GM19438 (cell line): ENCODE measurements around the gene TAB2.
"Not testable (repeated sequence)": the region's sequence is repeated elsewhere in the genome, so short reads cannot be mapped to it uniquely, and the experiment has no call there.

Experiments
- ATAC-seq: cut with Tn5 transposase; IDR thresholded peaks from one replicate; pipeline ENCODE4 v1.9.1; 2021; ENCODE audit warnings: low read depth; ENCODE audit not compliant: unreplicated experiment

Gene TAB2

DNA sequence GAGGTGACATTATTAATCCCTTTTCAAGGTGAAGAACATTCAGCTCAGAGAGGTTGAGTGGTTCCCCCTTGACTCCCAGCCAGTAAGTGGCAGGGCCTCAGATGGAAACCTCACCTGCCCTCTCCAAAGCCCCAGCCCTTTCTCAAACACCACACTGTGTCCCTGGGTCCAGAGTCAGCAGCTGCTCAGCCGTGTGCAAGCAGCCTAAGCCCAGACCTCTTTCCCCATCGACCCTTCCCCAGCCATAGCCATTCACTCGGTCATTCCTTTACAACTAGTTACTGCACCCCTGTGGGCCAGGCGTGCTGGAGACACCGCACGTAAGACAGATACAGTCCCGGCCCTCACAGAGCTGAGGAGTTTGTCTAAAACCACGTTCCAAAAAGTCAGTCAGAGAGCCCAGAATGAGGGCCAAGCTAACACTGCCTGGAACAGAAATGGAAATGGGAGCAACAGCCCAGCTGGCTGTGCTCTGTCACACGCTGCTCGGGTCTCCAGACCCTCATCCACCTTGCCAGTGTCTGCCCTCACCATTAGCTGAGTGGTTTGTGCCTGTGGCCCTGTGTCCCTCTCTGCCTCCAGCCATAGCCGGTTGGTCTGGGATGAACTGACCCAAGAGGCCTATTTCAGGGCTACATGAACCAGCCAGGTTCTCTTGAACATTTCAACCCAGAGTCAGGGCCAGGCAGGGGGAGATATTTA lies 137.7 kb downstream of the TAB2 start:
- no peak for ATAC-seq

DNA sequence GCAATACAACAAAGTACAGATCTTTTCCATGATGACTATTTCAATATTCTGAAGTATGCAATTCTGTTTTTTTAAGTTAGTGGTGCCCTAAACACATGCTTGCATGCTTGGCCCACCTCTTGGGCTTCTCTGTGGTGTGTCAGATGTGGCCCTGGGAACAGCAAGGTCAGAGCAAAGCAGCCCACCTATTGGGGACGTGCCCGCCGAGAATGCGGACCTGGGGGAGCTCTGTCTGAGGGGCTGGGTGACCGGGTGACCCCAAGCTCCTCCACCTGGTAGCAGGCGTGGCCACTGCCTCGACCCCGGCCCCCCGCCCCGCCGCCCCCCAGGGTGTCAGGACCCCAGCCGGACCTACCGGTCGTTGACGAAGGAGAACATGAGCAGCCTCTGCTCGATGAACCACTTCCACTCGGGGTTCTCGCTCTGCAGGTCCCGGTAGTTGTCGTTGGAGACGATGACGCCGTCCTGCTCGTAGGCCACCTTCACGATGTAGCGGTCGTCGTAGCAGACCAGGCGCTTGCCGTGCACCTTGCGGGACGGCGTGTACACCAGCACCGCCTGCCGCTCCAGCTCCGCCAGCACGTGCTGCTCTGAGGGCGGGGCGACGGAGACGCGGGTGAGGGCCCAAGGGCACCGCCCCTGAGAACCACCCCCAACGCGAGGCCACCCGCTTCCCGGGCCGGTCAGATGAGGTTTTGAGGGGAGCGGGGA lies 139.0 kb downstream of the TAB2 start:
- no peak for ATAC-seq

DNA sequence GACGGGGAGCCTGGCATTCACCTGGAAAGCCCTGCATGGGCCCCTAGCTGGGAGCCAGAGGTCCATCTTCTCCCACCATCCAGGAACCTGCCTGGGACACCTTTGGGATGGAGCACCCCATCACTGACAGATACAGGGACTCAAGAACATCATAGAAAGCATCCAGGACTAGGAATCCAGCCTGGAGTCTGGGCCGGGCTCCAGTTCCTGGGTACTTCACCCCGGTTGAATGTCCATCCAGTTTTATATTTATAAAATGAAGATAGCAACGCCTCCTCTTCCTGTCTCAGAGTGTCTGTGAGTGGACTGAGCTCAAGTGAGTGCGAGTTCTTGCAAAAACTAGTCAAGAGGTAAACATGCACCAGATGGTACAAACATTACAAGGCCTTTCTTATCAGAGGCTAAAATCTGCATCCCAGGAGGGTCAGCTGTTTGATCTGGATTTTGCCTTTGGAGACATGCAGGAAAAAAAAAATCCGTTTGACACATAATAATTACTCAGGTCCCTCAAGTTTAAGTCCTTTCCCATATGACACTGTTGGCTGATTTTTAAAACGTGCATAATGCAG lies 139.9 kb downstream of the TAB2 start:
- no peak for ATAC-seq

DNA sequence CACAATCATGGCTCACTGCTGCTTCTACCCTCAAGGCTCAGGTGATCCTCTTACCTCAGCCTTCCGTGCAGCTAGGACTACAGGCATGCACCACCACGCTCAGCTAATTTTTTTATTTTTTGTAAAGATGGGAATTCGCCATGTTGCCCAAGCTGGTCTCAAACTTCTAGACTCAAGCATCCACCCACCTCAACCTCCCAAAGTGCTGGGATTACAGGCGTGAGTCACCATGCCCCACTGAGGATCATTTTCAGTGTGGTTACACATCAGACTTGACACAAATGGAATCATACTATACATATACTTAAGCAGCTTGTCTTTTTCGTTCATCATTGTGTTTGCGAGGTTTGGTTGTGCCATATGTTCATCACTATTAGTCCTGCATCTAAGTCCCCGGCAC lies 140.7 kb downstream of the TAB2 start:
- no peak for ATAC-seq

DNA sequence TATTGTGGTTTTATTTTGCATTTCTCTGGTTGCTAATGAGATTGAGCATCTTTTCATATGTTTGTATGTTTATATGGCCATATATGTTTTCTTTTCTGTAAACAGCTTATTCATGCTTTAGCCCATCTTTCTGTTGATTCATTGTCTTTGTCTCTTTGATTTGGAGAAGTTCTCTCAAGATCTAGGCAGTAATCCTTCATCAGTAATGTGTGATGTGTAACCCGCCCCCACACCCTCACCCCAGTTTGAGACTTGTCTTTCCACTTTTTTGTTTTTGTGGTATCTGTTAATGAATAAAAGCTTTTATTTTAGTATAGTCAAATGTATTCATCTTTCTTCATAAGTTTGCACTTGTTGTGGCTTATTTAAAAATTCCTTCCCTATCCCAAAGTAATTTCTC lies 141.3 kb downstream of the TAB2 start:
- ATAC-seq, result no peak

DNA sequence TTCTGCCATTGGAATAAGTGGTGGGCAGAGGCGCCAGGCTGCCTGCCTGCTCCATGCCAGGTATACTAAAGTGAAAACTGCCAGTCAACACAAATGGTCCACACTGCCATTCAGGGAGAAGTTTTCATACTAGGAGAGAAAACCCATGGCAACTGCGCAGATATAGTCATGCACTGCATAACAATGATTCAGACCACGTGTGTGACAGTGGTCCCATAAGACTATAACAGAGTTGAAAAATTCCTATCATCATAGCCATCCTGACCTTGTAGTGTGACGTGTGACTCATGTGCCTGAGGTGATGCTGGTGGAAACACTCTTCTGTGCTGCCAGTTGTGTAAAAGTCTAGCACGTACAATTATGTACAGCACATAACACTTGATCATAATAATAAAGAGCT lies 142.2 kb downstream of the TAB2 start:
- no peak for ATAC-seq

DNA sequence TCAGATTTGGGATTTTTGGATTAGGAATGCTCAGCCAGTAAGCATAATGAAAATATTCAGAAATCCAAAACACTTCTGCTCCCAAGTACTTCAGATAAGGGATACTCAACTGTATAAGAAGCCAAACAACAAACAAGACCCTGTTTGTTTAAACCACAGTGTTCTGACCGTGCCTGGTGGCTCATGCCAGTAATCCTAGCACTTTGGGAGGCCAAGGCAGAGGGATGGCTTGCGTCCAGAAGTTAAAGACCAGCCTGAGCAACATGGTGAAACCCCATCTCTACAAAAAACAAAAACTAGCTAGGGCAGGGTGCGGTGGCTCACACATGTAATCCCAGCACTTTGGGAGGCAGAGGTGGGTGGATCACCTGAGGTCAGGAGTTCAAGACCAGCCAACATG lies 142.7 kb downstream of the TAB2 start:
- not testable (repeated sequence) for ATAC-seq
